ENCODE data around the gene SIRT2. TPM values are rescaled to one million over a fixed set of nuclear protein-coding genes. Genes with fewer than 3 reads are reported as not detected.
A peak's percentile ranks its signal among the peaks of the same experiment; 100 is the strongest.
"Not testable (repeated sequence)": the region's sequence is repeated elsewhere in the genome, so short reads cannot be mapped to it uniquely, and the experiment has no call there.

Gene SIRT2
- total and polyA plus RNA-seq, 11 donors: 51.0 to 158 (median 62.4) TPM

DNA sequence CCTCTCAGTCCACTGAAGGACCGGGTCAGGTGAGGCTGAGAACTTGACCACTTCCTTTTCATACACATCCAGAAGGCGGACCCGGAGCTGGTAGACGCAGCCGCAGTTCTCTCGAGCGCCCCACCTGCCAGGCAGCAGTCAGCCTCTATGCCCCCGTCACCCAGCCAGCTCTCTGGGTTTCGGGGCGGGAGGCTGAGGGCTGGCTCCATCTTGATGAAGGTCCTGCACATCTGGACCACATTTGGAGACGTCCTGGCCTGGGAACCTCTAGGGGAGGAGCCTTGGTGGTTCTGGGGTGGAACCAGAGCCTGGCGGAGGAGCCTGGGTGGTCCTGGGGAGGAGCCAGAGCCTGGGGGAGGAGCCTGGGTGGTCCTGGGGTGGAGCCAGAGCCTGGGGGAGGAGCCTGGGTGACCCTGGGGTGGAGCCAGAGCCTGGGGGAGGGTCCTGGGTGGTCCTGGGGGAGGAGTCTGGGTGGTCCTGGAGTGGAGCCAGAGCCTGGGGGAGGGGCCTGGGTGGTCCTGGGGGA is 45.6 kb upstream of the SIRT2 start:
- no peaks in the 10 kb centered on the region for H3K9me3 ChIP-seq
- no peak for TF ChIP-seq POLR2A (IDR thresholded peaks at IDR 0.05)
- TF ChIP-seq, protein P1, sequence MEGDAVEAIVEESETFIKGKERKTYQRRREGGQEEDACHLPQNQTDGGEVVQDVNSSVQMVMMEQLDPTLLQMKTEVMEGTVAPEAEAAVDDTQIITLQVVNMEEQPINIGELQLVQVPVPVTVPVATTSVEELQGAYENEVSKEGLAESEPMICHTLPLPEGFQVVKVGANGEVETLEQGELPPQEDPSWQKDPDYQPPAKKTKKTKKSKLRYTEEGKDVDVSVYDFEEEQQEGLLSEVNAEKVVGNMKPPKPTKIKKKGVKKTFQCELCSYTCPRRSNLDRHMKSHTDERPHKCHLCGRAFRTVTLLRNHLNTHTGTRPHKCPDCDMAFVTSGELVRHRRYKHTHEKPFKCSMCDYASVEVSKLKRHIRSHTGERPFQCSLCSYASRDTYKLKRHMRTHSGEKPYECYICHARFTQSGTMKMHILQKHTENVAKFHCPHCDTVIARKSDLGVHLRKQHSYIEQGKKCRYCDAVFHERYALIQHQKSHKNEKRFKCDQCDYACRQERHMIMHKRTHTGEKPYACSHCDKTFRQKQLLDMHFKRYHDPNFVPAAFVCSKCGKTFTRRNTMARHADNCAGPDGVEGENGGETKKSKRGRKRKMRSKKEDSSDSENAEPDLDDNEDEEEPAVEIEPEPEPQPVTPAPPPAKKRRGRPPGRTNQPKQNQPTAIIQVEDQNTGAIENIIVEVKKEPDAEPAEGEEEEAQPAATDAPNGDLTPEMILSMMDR (IDR thresholded peaks at IDR 0.05): no peak
- peaks cover 0 to 6% (median 0%) of the 10 kb centered on the region in 9 donors for H3K36me3 ChIP-seq
- no peak for DNase-seq
- peaks cover 0 to 5% (median 0%) of the 10 kb centered on the region in 9 donors for H3K27me3 ChIP-seq
- 84 to 90% (median 87%) methylated on average over 6 to 12 of the region's 12 CpGs for WGBS, 4 donors
- peaks cover under 1 to 8% (median 4%) of the 10 kb centered on the region in 12 donors for H3K4me1 ChIP-seq
- H3K27ac ChIP-seq: no peak overlapping the region
- no peak for ATAC-seq
- intact Hi-C loops (cut with DNase I): loop anchor here in 1 of 10 donors (10.0 kb wide), 1 partner anchor 340 kb away; no protein-coding TSS in a partner anchor
- no peak overlapping the region for H3K4me3 ChIP-seq

DNA sequence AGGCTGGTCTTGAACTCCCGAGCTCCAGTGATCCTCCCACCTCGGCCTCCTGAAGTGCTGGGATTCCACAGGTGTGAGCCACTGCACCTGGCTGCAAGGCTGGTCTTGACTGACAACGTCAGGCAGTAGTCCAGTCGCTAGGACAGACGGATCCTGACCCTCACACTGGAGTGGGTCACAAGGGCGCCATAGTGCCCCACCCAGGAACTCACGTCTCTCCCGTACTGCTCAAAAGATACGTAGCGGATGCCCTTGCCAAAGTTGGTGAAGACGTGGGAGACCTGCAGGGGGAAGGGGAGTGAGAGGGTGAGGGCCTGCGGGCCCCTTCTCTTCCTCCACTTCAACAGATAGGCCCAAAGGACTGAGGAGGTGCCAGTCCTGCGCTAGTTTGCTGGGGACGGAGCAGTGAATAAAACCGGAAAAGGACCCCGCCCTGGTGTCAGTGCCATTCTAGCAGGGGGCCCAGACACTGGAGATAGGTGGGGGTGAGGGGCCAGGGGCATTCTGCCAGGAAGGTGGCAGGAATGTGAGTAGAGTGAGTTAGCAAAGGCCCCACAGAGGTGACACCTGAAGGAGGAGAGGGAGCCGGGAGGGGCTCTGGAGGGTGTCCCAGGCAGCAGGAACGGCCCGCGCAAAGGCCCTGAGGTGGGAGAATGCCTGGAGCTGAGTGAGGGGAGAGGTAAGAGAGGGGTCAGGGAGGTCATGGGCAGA is 43.2 kb upstream of the SIRT2 start:
- DNase-seq: no peak
- ATAC-seq: peak in 1 of 4 donors; percentile 20
- Histone ChIP-seq H3K4me3 (no peak overlapping the region), H3K36me3 (peaks cover 0 to 6% (median 0%) of the 10 kb centered on the region in 9 donors), H3K4me1 (no peaks in the 10 kb centered on the region), H3K27ac (no peak overlapping the region), H3K27me3 (no peaks in the 10 kb centered on the region), H3K9me3 (no peaks in the 10 kb centered on the region)
- TF ChIP-seq, protein P1 (IDR thresholded peaks at IDR 0.05): no peak
- no peak for TF ChIP-seq POLR2A (IDR thresholded peaks at IDR 0.05)
- 80 to 87% (median 86%) methylated on average over 20 of the region's 20 CpGs for WGBS, 4 donors
- intact Hi-C loops (cut with DNase I): loop anchor here in 1 of 10 donors (10.0 kb wide), 1 partner anchor 338 kb away; no protein-coding TSS in a partner anchor

DNA sequence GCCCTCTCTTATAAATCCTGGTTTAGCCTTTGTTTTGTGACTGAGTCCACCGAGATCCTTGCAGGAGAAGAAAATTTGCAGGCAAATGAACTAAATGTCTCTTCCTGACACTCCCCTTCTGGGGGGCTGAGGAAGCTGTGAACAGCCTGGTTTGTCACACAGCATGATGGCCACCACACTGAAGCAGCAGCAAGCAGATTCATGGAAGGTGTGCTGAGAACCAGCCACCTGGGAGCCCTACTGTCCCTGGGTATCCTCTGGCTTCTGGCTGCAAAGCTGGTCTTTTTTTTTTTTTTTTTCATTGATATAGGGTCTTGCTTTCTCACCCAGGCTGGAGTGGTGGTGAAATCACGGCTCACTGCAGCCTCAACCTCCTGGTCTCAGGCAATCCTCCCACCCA is 42.6 kb upstream of the SIRT2 start:
- Histone ChIP-seq H3K9me3 (no peaks in the 10 kb centered on the region), H3K4me1 (no peaks in the 10 kb centered on the region), H3K4me3 (no peak overlapping the region), H3K36me3 (peaks cover 0 to 3% (median 0%) of the 10 kb centered on the region in 9 donors), H3K27me3 (no peaks in the 10 kb centered on the region), H3K27ac (no peak overlapping the region)
- 76 to 89% (median 84%) methylated on average over 2 of the region's 2 CpGs for WGBS, 4 donors
- TF ChIP-seq POLR2A (IDR thresholded peaks at IDR 0.05): no peak
- TF ChIP-seq, protein P1 (IDR thresholded peaks at IDR 0.05): no peak
- DNase-seq (no peak), ATAC-seq (no peak)
- intact Hi-C loops (cut with DNase I): loop anchor here in 1 of 10 donors (10.0 kb wide), 1 partner anchor 337 kb away; no protein-coding TSS in a partner anchor

DNA sequence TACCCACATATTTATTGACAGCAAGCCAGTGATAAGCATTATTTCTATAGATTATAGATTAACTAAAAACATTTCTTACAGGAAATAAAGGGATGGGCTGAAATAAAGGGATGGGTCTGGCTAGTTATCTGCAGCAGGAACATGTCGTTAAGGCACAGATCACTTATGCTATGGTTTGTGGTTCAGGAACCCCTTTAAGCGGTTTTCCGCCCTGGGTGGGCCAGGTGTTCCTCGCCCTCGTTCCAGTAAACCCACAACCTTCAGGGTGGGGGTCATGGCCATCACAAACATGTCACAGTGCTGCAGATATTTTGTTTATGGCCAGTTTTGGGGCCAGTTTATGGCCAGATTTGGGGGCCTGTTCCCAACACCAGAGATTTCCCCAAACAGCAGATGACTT is 42.0 kb upstream of the SIRT2 start:
- not testable (repeated sequence) for H3K36me3 ChIP-seq, H3K9me3 ChIP-seq, DNase-seq, ATAC-seq, H3K27me3 ChIP-seq, H3K4me3 ChIP-seq, H3K4me1 ChIP-seq, H3K27ac ChIP-seq
- WGBS, 4 donors: 83 to 87% (median 85%) methylated on average over 5 of the region's 5 CpGs
- intact Hi-C loops (cut with DNase I): loop anchor here in 1 of 10 donors (10.0 kb wide), 1 partner anchor 337 kb away; no protein-coding TSS in a partner anchor
